KMS-11 (cell line): ENCODE measurements around the gene HAGHL.

ENCODE experiments used
- H2AFZ ChIP-seq: fragments of 200-600 bp; sonication (generic); 2 replicates; pipeline ENCODE4 v1.6.1; 2016; ENCODE audit warnings: antibody characterized with exemption, mixed run types, low read depth
- H3K27ac ChIP-seq: fragments of 200-600 bp; sonication (generic); 2 replicates; pipeline ENCODE4 v1.6.1; 2016; ENCODE audit warnings: mild to moderate bottlenecking, mixed run types
- H3K27me3 ChIP-seq: fragments of 200-600 bp; sonication (generic); 2 replicates; pipeline ENCODE4 v1.6.1; 2017; ENCODE audit warnings: mild to moderate bottlenecking, low read depth, mixed run types, moderate library complexity; ENCODE audit not compliant: insufficient read depth
- H3K36me3 ChIP-seq: fragments of 200-600 bp; sonication (generic); 2 replicates; pipeline ENCODE4 v1.6.1; 2017; ENCODE audit warnings: mild to moderate bottlenecking, mixed run types; ENCODE audit not compliant: insufficient read depth
- H3K4me1 ChIP-seq: fragments of 200-600 bp; sonication (generic); 2 replicates; pipeline ENCODE4 v1.6.1; 2016; ENCODE audit warnings: mild to moderate bottlenecking, low read depth, mixed run types; ENCODE audit not compliant: poor library complexity, severe bottlenecking
- H3K4me2 ChIP-seq: fragments of 200-600 bp; sonication (generic); 2 replicates; pipeline ENCODE4 v1.7.0; 2016; ENCODE audit warnings: mild to moderate bottlenecking, mixed run types
- H3K4me3 ChIP-seq: fragments of 200-600 bp; sonication (generic); IDR thresholded peaks from 2 replicates; pipeline ENCODE4 v1.6.1; 2017; ENCODE audit warnings: low read depth, low read length, mixed read lengths; ENCODE audit not compliant: insufficient read depth
- H3K79me2 ChIP-seq: fragments of 200-600 bp; sonication (generic); 2 replicates; pipeline ENCODE4 v1.6.1; 2016; ENCODE audit warnings: low read depth, mixed run types; ENCODE audit not compliant: insufficient read depth
- H3K9ac ChIP-seq: fragments of 200-600 bp; sonication (generic); 2 replicates; pipeline ENCODE4 v1.6.1; 2016; ENCODE audit warnings: mild to moderate bottlenecking, mixed run types
- H4K20me1 ChIP-seq: fragments of 200-600 bp; sonication (generic); 2 replicates; pipeline ENCODE4 v1.6.1; 2016; ENCODE audit warnings: mild to moderate bottlenecking, mixed run types; ENCODE audit not compliant: insufficient read depth
- CTCF ChIP-seq: fragments of 200-600 bp; sonication (generic); conservative IDR thresholded peaks from 2 replicates; pipeline ENCODE4 v1.6.1; 2017; ENCODE audit warnings: low read depth, mild to moderate bottlenecking, antibody characterized with exemption, low read length, moderate library complexity, mixed read lengths

Gene HAGHL

DNA sequence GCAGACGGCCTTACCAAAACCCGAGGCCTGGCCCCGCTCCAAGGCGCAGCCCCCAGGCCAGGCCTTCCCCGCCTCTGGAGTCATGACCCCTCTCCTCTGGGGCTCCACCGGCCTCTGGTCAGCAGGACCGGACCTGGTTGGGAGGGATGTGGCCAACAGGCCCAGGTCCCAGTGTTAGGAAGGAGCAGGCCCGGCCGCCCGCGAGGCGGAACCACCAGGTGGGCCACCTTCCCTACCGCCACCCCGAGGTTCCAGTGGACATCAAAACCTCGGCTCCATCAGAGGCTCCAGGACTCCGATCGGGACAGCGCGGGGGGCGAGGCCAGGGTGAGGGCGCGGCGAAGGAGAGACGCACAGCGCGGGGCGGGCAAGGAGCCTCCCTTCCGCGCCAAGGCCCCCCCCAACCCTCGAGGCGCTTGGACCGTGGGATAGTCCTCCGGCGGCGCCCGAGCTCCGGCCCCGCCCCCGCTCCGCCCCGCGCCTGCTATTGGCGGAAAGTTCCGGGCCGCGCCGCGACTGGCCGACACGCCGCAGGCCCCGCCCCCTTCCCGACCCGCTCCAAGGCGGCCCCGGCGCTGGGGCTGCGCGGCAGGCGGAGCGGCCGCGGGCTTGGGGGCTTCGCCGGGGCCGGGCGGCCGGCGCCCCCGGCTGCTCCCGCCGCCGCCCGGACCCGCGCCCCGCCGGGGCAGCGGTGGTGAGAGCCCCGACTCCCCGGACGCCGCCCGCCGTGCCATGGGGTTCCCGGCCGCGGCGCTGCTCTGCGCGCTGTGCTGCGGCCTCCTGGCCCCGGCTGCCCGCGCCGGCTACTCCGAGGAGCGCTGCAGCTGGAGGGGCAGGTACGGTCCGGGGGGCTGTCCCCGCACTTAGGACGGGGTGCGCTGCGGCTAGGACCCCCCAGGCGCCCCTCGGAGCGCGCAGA lies 12.1 kb upstream of the HAGHL start, which contains the start of gene METRN:
Gene METRN, plus strand, starts transcription at position 561 of the 919 bp plus-strand sequence. Its CDS starts 172 bp downstream, at position 733.
- H3K4me3 ChIP-seq, result no peak within 1 kb of the TSS
- H3K4me1 ChIP-seq, result peaks cover 34% of the 10 kb centered on the region
- no peak within 1 kb of the TSS for H3K27ac ChIP-seq
- no peak within 1 kb of the TSS for H2AFZ ChIP-seq
- H3K36me3 ChIP-seq, result no peaks in the 10 kb centered on the region
- no peak within 1 kb of the TSS for H3K9ac ChIP-seq
- H3K4me2 ChIP-seq, result no peak within 1 kb of the TSS; the same call in 1 of the 2 replicates
- H4K20me1 ChIP-seq, result no peaks in the 10 kb centered on the region
- TF ChIP-seq CTCF, result no peak
- peaks cover 60% of the 10 kb centered on the region for H3K27me3 ChIP-seq
- H3K79me2 ChIP-seq, result no peaks in the 10 kb centered on the region

GRCh38 chr16:715477-716199 lies 11.3 kb upstream of the HAGHL start:
- Histone ChIP-seq H3K79me2 (no peaks in the 10 kb centered on the region), H3K9ac (no peak overlapping the region), H3K27ac (no peak overlapping the region), H3K4me2 (no peak overlapping the region; the same call in 1 of the 2 replicates), H3K36me3 (no peaks in the 10 kb centered on the region), H3K4me3 (no peak overlapping the region), H4K20me1 (no peaks in the 10 kb centered on the region), H2AFZ (no peak overlapping the region), H3K4me1 (peaks cover 34% of the 10 kb centered on the region), H3K27me3 (peaks cover 52% of the 10 kb centered on the region)
- no peak for TF ChIP-seq CTCF

DNA sequence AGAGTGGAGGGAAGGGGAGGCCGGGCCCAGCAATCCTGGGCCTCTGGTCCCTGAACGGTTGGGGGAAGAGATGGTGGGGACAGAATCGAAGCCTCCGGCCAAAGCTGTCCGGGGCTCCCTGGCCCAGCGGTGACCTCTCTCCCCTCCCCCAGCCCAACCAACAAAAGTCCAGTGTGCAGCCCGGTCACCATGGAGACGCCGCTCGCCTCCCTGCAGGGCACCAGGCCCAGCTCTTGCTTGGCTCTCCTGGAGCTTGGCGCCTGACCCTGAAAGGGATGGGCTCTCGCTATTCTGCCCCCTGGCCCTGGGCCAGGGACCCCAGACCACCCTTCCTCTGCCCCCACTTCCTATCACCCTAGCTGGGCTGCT lies 10.7 kb upstream of the HAGHL start:
- Histone ChIP-seq H3K27me3 (peaks cover 46% of the 10 kb centered on the region), H3K79me2 (no peaks in the 10 kb centered on the region), H4K20me1 (no peaks in the 10 kb centered on the region), H3K36me3 (no peaks in the 10 kb centered on the region), H3K4me1 (peaks cover 29% of the 10 kb centered on the region), H3K9ac (no peak overlapping the region), H3K4me2 (no peak overlapping the region), H2AFZ (no peak overlapping the region), H3K4me3 (no peak overlapping the region), H3K27ac (no peak overlapping the region)
- TF ChIP-seq CTCF, result no peak

GRCh38 chr16:716768-717325 lies 10.1 kb upstream of the HAGHL start:
- Histone ChIP-seq H3K79me2 (no peaks in the 10 kb centered on the region), H3K27ac (no peak overlapping the region), H3K27me3 (peaks cover 40% of the 10 kb centered on the region), H2AFZ (no peak overlapping the region), H4K20me1 (no peaks in the 10 kb centered on the region), H3K36me3 (no peaks in the 10 kb centered on the region), H3K4me1 (peaks cover 28% of the 10 kb centered on the region), H3K4me2 (no peak overlapping the region), H3K9ac (no peak overlapping the region), H3K4me3 (no peak overlapping the region)
- no peak for TF ChIP-seq CTCF
